ENCODE data around the gene PHLPP1. TPM values are rescaled to one million over a fixed set of nuclear protein-coding genes. Genes with fewer than 3 reads are reported as not detected.
"Not testable (repeated sequence)": the region's sequence is repeated elsewhere in the genome, so short reads cannot be mapped to it uniquely, and the experiment has no call there.

PHLPP1 gene
- total RNA-seq, 1 donor from 2014 or later: 5.1 TPM

GRCh38 chr18:62894681-62895390 lies 179.5 kb downstream of the PHLPP1 start:
- DNase-seq (ENCODE audit: missing footprints) (no peak), ATAC-seq (no peak)
- intact Hi-C loops (cut with DNase I): no loop called here

GRCh38 chr18:62897153-62897552 lies 181.8 kb downstream of the PHLPP1 start:
- DNase-seq (ENCODE audit: missing footprints): no peak
- intact Hi-C loops (cut with DNase I): no loop called here
- no peak for ATAC-seq

- intact Hi-C loops (cut with DNase I): no loop called here
- DNase-seq (ENCODE audit: missing footprints) (no peak), ATAC-seq (no peak)
Observed at GRCh38 chr18:62898359-62898758, 183.0 kb downstream of the PHLPP1 start.

- intact Hi-C loops (cut with DNase I): no loop called here
- no peak for DNase-seq (ENCODE audit: missing footprints)
- ATAC-seq: no peak
Observed at GRCh38 chr18:62899534-62899933, 184.2 kb downstream of the PHLPP1 start.

GRCh38 chr18:62900132-62900883 lies 185.0 kb downstream of the PHLPP1 start:
- DNase-seq (ENCODE audit: missing footprints) (no peak), ATAC-seq (no peak)
- intact Hi-C loops (cut with DNase I): no loop called here

- no peak for DNase-seq (ENCODE audit: missing footprints)
- intact Hi-C loops (cut with DNase I): no loop called here
- no peak for ATAC-seq
Observed at GRCh38 chr18:62902776-62903175, 187.4 kb downstream of the PHLPP1 start.

GRCh38 chr18:62904396-62905285 lies 189.3 kb downstream of the PHLPP1 start:
- intact Hi-C loops (cut with DNase I): no loop called here
- no peak for DNase-seq (ENCODE audit: missing footprints)

GRCh38 chr18:62912885-62913284 lies 197.5 kb downstream of the PHLPP1 start:
- intact Hi-C loops (cut with DNase I): no loop called here
- ATAC-seq (no peak), DNase-seq (ENCODE audit: missing footprints) (no peak)

More at GRCh38 chr18:62904396-62905285, 189.3 kb downstream of the PHLPP1 start:
- ATAC-seq: no peak

GRCh38 chr18:62913824-62914223 lies 198.5 kb downstream of the PHLPP1 start:
- DNase-seq (ENCODE audit: missing footprints); ATAC-seq; intact Hi-C loops (cut with DNase I): not testable (repeated sequence)

GRCh38 chr18:62914871-62915392 lies 199.6 kb downstream of the PHLPP1 start:
- ATAC-seq (no peak), DNase-seq (ENCODE audit: missing footprints) (no peak)
- intact Hi-C loops (cut with DNase I): no loop called here

GRCh38 chr18:62918361-62918760 lies 203.0 kb downstream of the PHLPP1 start:
- ATAC-seq (no peak), DNase-seq (ENCODE audit: missing footprints) (no peak)
- intact Hi-C loops (cut with DNase I): no loop called here

- ATAC-seq: no peak
- intact Hi-C loops (cut with DNase I): no loop called here
Observed at GRCh38 chr18:62919109-62919838, 203.9 kb downstream of the PHLPP1 start.

GRCh38 chr18:62925031-62925688 lies 209.8 kb downstream of the PHLPP1 start:
- ATAC-seq (no peak), DNase-seq (ENCODE audit: missing footprints) (no peak)

More at GRCh38 chr18:62919109-62919838, 203.9 kb downstream of the PHLPP1 start:
- no peak for DNase-seq (ENCODE audit: missing footprints)

GRCh38 chr18:62928326-62928725 lies 213.0 kb downstream of the PHLPP1 start:
- intact Hi-C loops (cut with DNase I): no loop called here
- no peak for ATAC-seq
- no peak for DNase-seq (ENCODE audit: missing footprints)

More at GRCh38 chr18:62925031-62925688, 209.8 kb downstream of the PHLPP1 start:
- intact Hi-C loops (cut with DNase I): no loop called here

- DNase-seq (ENCODE audit: missing footprints): no peak
- intact Hi-C loops (cut with DNase I): no loop called here
- no peak for ATAC-seq
Observed at GRCh38 chr18:62933261-62933887, 218.0 kb downstream of the PHLPP1 start.

- no peak for ATAC-seq
- no peak for DNase-seq (ENCODE audit: missing footprints)
- intact Hi-C loops (cut with DNase I): no loop called here
Observed at GRCh38 chr18:62935994-62936393, 220.7 kb downstream of the PHLPP1 start.

GRCh38 chr18:62937065-62937464 lies 221.7 kb downstream of the PHLPP1 start:
- no peak for ATAC-seq

More at GRCh38 chr18:62937065-62937464, 221.7 kb downstream of the PHLPP1 start:
- DNase-seq (ENCODE audit: missing footprints): no peak
- intact Hi-C loops (cut with DNase I): no loop called here

Measured in Right ventricle myocardium inferior (tissue), 1 donor.